Progenitor cell of endocrine pancreas (in vitro differentiated cells): ENCODE results near the gene TCL1A. TPM values are rescaled to one million over a fixed set of nuclear protein-coding genes. Genes with fewer than 3 reads are reported as not detected.

Experiments used
- DNase-seq: peaks from one replicate; pipeline ENCODE4 v3.0.0; 2021; ENCODE audit warnings: low spot score; ENCODE audit not compliant: unreplicated experiment
- H3K27ac Mint-ChIP-seq: 2 replicates; pipeline ENCODE4 v1.8.0; 2021; ENCODE audit warnings: mild to moderate bottlenecking, moderate library complexity, mixed read lengths
- H3K27me3 Mint-ChIP-seq: 2 replicates; pipeline ENCODE4 v1.8.0; 2021; ENCODE audit warnings: mixed read lengths
- H3K36me3 Mint-ChIP-seq: 2 replicates; pipeline ENCODE4 v1.8.0; 2022; ENCODE audit warnings: mixed read lengths; ENCODE audit not compliant: insufficient read depth
- H3K4me1 Mint-ChIP-seq: 2 replicates; pipeline ENCODE4 v1.8.0; 2021; ENCODE audit warnings: low read depth, mixed read lengths
- H3K4me3 Mint-ChIP-seq: 2 replicates; pipeline ENCODE4 v1.8.0; 2021; ENCODE audit warnings: low read depth, mild to moderate bottlenecking, moderate library complexity, mixed read lengths
- H3K9me3 Mint-ChIP-seq: 2 replicates; pipeline ENCODE4 v1.8.0; 2021; ENCODE audit warnings: low read depth, mixed read lengths
- CTCF ChIP-seq: fragments of 200-600 bp; sonication (generic); IDR thresholded peaks from one replicate; pipeline ENCODE4 v1.5.0; 2021; ENCODE audit warnings: antibody characterized with exemption, mild to moderate bottlenecking; ENCODE audit not compliant: unreplicated experiment
- total RNA-seq: library from RNA; stranded (reverse); gene quantifications from 2 replicates; pipeline ENCODE4 v1.2.1, GENCODE V29; 2021

The TCL1A gene
- total RNA-seq, 1 donor from 2014 or later: not detected

GRCh38 chr14:95722525-95723190, 8.7 kb upstream of the TCL1A start:
- no peak overlapping the region for H3K27ac Mint-ChIP-seq
- peaks cover 41% of the 10 kb centered on the region for H3K27me3 Mint-ChIP-seq
- no peak for DNase-seq
- no peaks in the 10 kb centered on the region for H3K36me3 Mint-ChIP-seq
- peaks cover 4% of the 10 kb centered on the region for H3K9me3 Mint-ChIP-seq
- TF ChIP-seq CTCF: no peak
- H3K4me3 Mint-ChIP-seq: no peak overlapping the region
- H3K4me1 Mint-ChIP-seq: peaks cover 6% of the 10 kb centered on the region

- Mint-ChIP-seq H3K36me3 (no peaks in the 10 kb centered on the region), H3K27ac (no peak overlapping the region), H3K27me3 (peaks cover 31% of the 10 kb centered on the region), H3K4me3 (no peak overlapping the region), H3K4me1 (peaks cover 4% of the 10 kb centered on the region), H3K9me3 (no peaks in the 10 kb centered on the region)
- DNase-seq: no peak
- no peak for TF ChIP-seq CTCF
Measured at GRCh38 chr14:95712398-95712797, 1.5 kb downstream of the TCL1A start.

GRCh38 chr14:95711476-95712176, 2.3 kb downstream of the TCL1A start:
- H3K36me3 Mint-ChIP-seq: no peaks in the 10 kb centered on the region
- no peak for DNase-seq
- no peak overlapping the region for H3K4me3 Mint-ChIP-seq
- H3K27me3 Mint-ChIP-seq: peaks cover 31% of the 10 kb centered on the region
- peaks cover 4% of the 10 kb centered on the region for H3K4me1 Mint-ChIP-seq
- no peaks in the 10 kb centered on the region for H3K9me3 Mint-ChIP-seq
- H3K27ac Mint-ChIP-seq: no peak overlapping the region
- no peak for TF ChIP-seq CTCF

GRCh38 chr14:95710106-95710505, 3.8 kb downstream of the TCL1A start:
- Mint-ChIP-seq H3K27me3 (peaks cover 27% of the 10 kb centered on the region), H3K36me3 (no peaks in the 10 kb centered on the region), H3K4me1 (peaks cover 4% of the 10 kb centered on the region), H3K9me3 (no peaks in the 10 kb centered on the region), H3K4me3 (no peak overlapping the region), H3K27ac (no peak overlapping the region)
- no peak for DNase-seq
- no peak for TF ChIP-seq CTCF

GRCh38 chr14:95707327-95707726, 6.6 kb downstream of the TCL1A start:
- H3K36me3 Mint-ChIP-seq: no peaks in the 10 kb centered on the region
- H3K4me3 Mint-ChIP-seq: no peak overlapping the region
- H3K4me1 Mint-ChIP-seq: peaks cover 4% of the 10 kb centered on the region
- no peak for TF ChIP-seq CTCF
- no peaks in the 10 kb centered on the region for H3K9me3 Mint-ChIP-seq
- H3K27me3 Mint-ChIP-seq: peaks cover 33% of the 10 kb centered on the region
- no peak overlapping the region for H3K27ac Mint-ChIP-seq
- DNase-seq: no peak
